ENCODE data around the gene TNKS1BP1.
A peak's percentile ranks its signal among the peaks of the same experiment; 100 is the strongest.

TNKS1BP1 gene

GRCh38 chr11:57314221-57314973, 10.4 kb downstream of the TNKS1BP1 start:
- Histone ChIP-seq H3K9me3 (ENCODE audit: low read length) (no peaks in the 10 kb centered on the region), H3K4me3 (ENCODE audit: low read depth in 1 of 2, low read length in 2 of 2) (no peak overlapping the region), H3K27me3 (ENCODE audit: control insufficient read depth in 1 of 2, insufficient read depth in 2 of 2, low read length in 2 of 2) (no peaks in the 10 kb centered on the region), H3K9ac (ENCODE audit: low read length) (no peak overlapping the region), H3K36me3 (ENCODE audit: insufficient read depth, low read length) (peaks cover 62% of the 10 kb centered on the region), H3K27ac (ENCODE audit: low read depth, low read length) (no peak overlapping the region), H3K4me1 (ENCODE audit: insufficient read depth, low read length) (peaks cover 58% of the 10 kb centered on the region)

- Histone ChIP-seq H3K36me3 (ENCODE audit: insufficient read depth, low read length) (peaks cover 67% of the 10 kb centered on the region), H3K27me3 (ENCODE audit: control insufficient read depth in 1 of 2, insufficient read depth in 2 of 2, low read length in 2 of 2) (no peaks in the 10 kb centered on the region), H3K4me1 (ENCODE audit: insufficient read depth, low read length) (peaks cover 64% of the 10 kb centered on the region), H3K27ac (ENCODE audit: low read depth, low read length) (no peak overlapping the region), H3K4me3 (ENCODE audit: low read depth in 1 of 2, low read length in 2 of 2) (no peak overlapping the region), H3K9me3 (ENCODE audit: low read length) (no peaks in the 10 kb centered on the region), H3K9ac (ENCODE audit: low read length) (no peak overlapping the region)
Observed at GRCh38 chr11:57313788-57314135, 11.0 kb downstream of the TNKS1BP1 start.

GRCh38 chr11:57313071-57313787, 11.5 kb downstream of the TNKS1BP1 start:
- H3K4me3 ChIP-seq (ENCODE audit: low read depth in 1 of 2, low read length in 2 of 2): no peak overlapping the region

GRCh38 chr11:57312511-57313021, 12.2 kb downstream of the TNKS1BP1 start:
- Histone ChIP-seq H3K36me3 (ENCODE audit: insufficient read depth, low read length) (peaks cover 66% of the 10 kb centered on the region), H3K9me3 (ENCODE audit: low read length) (no peaks in the 10 kb centered on the region), H3K9ac (ENCODE audit: low read length) (no peak overlapping the region), H3K4me3 (ENCODE audit: low read depth in 1 of 2, low read length in 2 of 2) (no peak overlapping the region), H3K4me1 (ENCODE audit: insufficient read depth, low read length) (peaks cover 56% of the 10 kb centered on the region), H3K27ac (ENCODE audit: low read depth, low read length) (no peak overlapping the region), H3K27me3 (ENCODE audit: control insufficient read depth in 1 of 2, insufficient read depth in 2 of 2, low read length in 2 of 2) (no peaks in the 10 kb centered on the region)

More at GRCh38 chr11:57313071-57313787, 11.5 kb downstream of the TNKS1BP1 start:
- Histone ChIP-seq H3K36me3 (ENCODE audit: insufficient read depth, low read length) (peaks cover 67% of the 10 kb centered on the region), H3K27me3 (ENCODE audit: control insufficient read depth in 1 of 2, insufficient read depth in 2 of 2, low read length in 2 of 2) (no peaks in the 10 kb centered on the region), H3K27ac (ENCODE audit: low read depth, low read length) (no peak overlapping the region), H3K9ac (ENCODE audit: low read length) (no peak overlapping the region), H3K9me3 (ENCODE audit: low read length) (no peaks in the 10 kb centered on the region), H3K4me1 (ENCODE audit: insufficient read depth, low read length) (peaks cover 63% of the 10 kb centered on the region)

- Histone ChIP-seq H3K9me3 (ENCODE audit: low read length) (no peaks in the 10 kb centered on the region), H3K36me3 (ENCODE audit: insufficient read depth, low read length) (peaks cover 58% of the 10 kb centered on the region), H3K4me3 (ENCODE audit: low read depth in 1 of 2, low read length in 2 of 2) (peak overlapping the region; percentile 15 to 58), H3K27ac (ENCODE audit: low read depth, low read length) (peak overlapping the region; percentile 27), H3K27me3 (ENCODE audit: control insufficient read depth in 1 of 2, insufficient read depth in 2 of 2, low read length in 2 of 2) (no peaks in the 10 kb centered on the region), H3K4me1 (ENCODE audit: insufficient read depth, low read length) (peaks cover 48% of the 10 kb centered on the region), H3K9ac (ENCODE audit: low read length) (no peak overlapping the region)
Observed at GRCh38 chr11:57311109-57311936, 13.4 kb downstream of the TNKS1BP1 start.

- H3K4me1 ChIP-seq (ENCODE audit: insufficient read depth, low read length): peaks cover 41% of the 10 kb centered on the region
- H3K4me3 ChIP-seq (ENCODE audit: low read depth in 1 of 2, low read length in 2 of 2): peak overlapping the region; percentile 15 to 58
- no peaks in the 10 kb centered on the region for H3K27me3 ChIP-seq (ENCODE audit: control insufficient read depth in 1 of 2, insufficient read depth in 2 of 2, low read length in 2 of 2)
- H3K9me3 ChIP-seq (ENCODE audit: low read length): no peaks in the 10 kb centered on the region
- H3K36me3 ChIP-seq (ENCODE audit: insufficient read depth, low read length): peaks cover 51% of the 10 kb centered on the region
- H3K27ac ChIP-seq (ENCODE audit: low read depth, low read length): peak overlapping the region; percentile 27
- no peak overlapping the region for H3K9ac ChIP-seq (ENCODE audit: low read length)
Observed at GRCh38 chr11:57310630-57311086, 14.1 kb downstream of the TNKS1BP1 start.

GRCh38 chr11:57310091-57310490, 14.7 kb downstream of the TNKS1BP1 start:
- H3K27me3 ChIP-seq (ENCODE audit: control insufficient read depth in 1 of 2, insufficient read depth in 2 of 2, low read length in 2 of 2): no peaks in the 10 kb centered on the region
- H3K9ac ChIP-seq (ENCODE audit: low read length): no peak overlapping the region
- no peak overlapping the region for H3K27ac ChIP-seq (ENCODE audit: low read depth, low read length)
- peaks cover 41% of the 10 kb centered on the region for H3K4me1 ChIP-seq (ENCODE audit: insufficient read depth, low read length)
- no peak overlapping the region for H3K4me3 ChIP-seq (ENCODE audit: low read depth in 1 of 2, low read length in 2 of 2)
- peaks cover 47% of the 10 kb centered on the region for H3K36me3 ChIP-seq (ENCODE audit: insufficient read depth, low read length)
- no peaks in the 10 kb centered on the region for H3K9me3 ChIP-seq (ENCODE audit: low read length)

- Histone ChIP-seq H3K36me3 (ENCODE audit: insufficient read depth, low read length) (peaks cover 40% of the 10 kb centered on the region), H3K4me3 (ENCODE audit: low read depth in 1 of 2, low read length in 2 of 2) (no peak overlapping the region), H3K27ac (ENCODE audit: low read depth, low read length) (no peak overlapping the region), H3K27me3 (ENCODE audit: control insufficient read depth in 1 of 2, insufficient read depth in 2 of 2, low read length in 2 of 2) (no peaks in the 10 kb centered on the region), H3K4me1 (ENCODE audit: insufficient read depth, low read length) (peaks cover 42% of the 10 kb centered on the region), H3K9ac (ENCODE audit: low read length) (no peak overlapping the region), H3K9me3 (ENCODE audit: low read length) (no peaks in the 10 kb centered on the region)
Observed at GRCh38 chr11:57309106-57310059, 15.4 kb downstream of the TNKS1BP1 start.

- H3K27me3 ChIP-seq (ENCODE audit: control insufficient read depth in 1 of 2, insufficient read depth in 2 of 2, low read length in 2 of 2): no peaks in the 10 kb centered on the region
- H3K4me3 ChIP-seq (ENCODE audit: low read depth in 1 of 2, low read length in 2 of 2): no peak overlapping the region
- H3K4me1 ChIP-seq (ENCODE audit: insufficient read depth, low read length): peaks cover 45% of the 10 kb centered on the region
- no peaks in the 10 kb centered on the region for H3K9me3 ChIP-seq (ENCODE audit: low read length)
- peaks cover 33% of the 10 kb centered on the region for H3K36me3 ChIP-seq (ENCODE audit: insufficient read depth, low read length)
- H3K9ac ChIP-seq (ENCODE audit: low read length): no peak overlapping the region
- no peak overlapping the region for H3K27ac ChIP-seq (ENCODE audit: low read depth, low read length)
Observed at GRCh38 chr11:57308426-57309060, 16.2 kb downstream of the TNKS1BP1 start.

- H3K27me3 ChIP-seq (ENCODE audit: control insufficient read depth in 1 of 2, insufficient read depth in 2 of 2, low read length in 2 of 2): no peaks in the 10 kb centered on the region
- H3K9ac ChIP-seq (ENCODE audit: low read length): no peak overlapping the region
- H3K27ac ChIP-seq (ENCODE audit: low read depth, low read length): no peak overlapping the region
- no peaks in the 10 kb centered on the region for H3K9me3 ChIP-seq (ENCODE audit: low read length)
- peaks cover 42% of the 10 kb centered on the region for H3K4me1 ChIP-seq (ENCODE audit: insufficient read depth, low read length)
- peaks cover 30% of the 10 kb centered on the region for H3K36me3 ChIP-seq (ENCODE audit: insufficient read depth, low read length)
- no peak overlapping the region for H3K4me3 ChIP-seq (ENCODE audit: low read depth in 1 of 2, low read length in 2 of 2)
Observed at GRCh38 chr11:57307666-57308270, 17.0 kb downstream of the TNKS1BP1 start.
